Vagina (tissue), 2 donors: ENCODE measurements around the gene COL18A1.

Experiments used
- POLR2A ChIP-seq, 2 donors: fragments of 450-650 bp; IDR thresholded peaks; one replicate each; pipeline ENCODE4 v1.6.1; 2017; ENCODE audit warnings: antibody characterized with exemption in 2 of 2, mild to moderate bottlenecking in 2 of 2, moderate library complexity in 2 of 2
- TF ChIP-seq, protein P1 (sequence below), 3 experiments: fragments of 450-650 bp in 2 of 3; fragments of 200-600 bp in 1 of 3; sonication (generic) in 1 of 3; IDR thresholded peaks; one replicate each; pipeline ENCODE4 v1.5.1; 2017 to 2019; ENCODE audit warnings: antibody characterized with exemption in 3 of 3, mild to moderate bottlenecking in 2 of 3, moderate library complexity in 2 of 3

DNA sequence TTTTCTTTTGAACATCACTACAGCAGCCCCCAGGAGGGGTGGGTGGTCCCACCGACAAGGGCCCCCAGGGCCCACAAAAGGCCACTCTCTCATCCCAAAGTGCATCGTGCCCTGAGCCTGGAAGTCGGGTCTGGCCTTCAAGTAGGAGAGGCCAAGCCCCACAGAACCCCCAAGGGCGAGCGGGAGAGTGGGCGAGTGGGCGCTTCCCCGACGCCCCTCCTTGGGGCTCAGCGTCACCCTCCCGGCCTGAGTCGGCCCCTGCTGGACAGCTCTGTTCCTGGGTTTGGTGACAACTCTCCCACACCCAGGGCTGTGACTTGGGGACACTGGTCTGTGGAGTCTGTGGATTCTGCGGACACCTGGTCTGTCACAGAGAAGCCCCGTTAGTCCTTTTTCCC is 42.2 kb upstream of the COL18A1 start:
- TF ChIP-seq, protein P1, sequence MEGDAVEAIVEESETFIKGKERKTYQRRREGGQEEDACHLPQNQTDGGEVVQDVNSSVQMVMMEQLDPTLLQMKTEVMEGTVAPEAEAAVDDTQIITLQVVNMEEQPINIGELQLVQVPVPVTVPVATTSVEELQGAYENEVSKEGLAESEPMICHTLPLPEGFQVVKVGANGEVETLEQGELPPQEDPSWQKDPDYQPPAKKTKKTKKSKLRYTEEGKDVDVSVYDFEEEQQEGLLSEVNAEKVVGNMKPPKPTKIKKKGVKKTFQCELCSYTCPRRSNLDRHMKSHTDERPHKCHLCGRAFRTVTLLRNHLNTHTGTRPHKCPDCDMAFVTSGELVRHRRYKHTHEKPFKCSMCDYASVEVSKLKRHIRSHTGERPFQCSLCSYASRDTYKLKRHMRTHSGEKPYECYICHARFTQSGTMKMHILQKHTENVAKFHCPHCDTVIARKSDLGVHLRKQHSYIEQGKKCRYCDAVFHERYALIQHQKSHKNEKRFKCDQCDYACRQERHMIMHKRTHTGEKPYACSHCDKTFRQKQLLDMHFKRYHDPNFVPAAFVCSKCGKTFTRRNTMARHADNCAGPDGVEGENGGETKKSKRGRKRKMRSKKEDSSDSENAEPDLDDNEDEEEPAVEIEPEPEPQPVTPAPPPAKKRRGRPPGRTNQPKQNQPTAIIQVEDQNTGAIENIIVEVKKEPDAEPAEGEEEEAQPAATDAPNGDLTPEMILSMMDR (IDR thresholded peaks at IDR 0.05): no peak
- TF ChIP-seq POLR2A (IDR thresholded peaks at IDR 0.05): no peak
